Endometrial microvascular endothelial cells (primary cell): ENCODE measurements around the gene GPX8. TPM values are rescaled to one million over a fixed set of nuclear protein-coding genes. Genes with fewer than 3 reads are reported as not detected.

Experiments used
- total RNA-seq: library from RNA; depleted of rRNA; stranded (reverse); fragments of >200 nt; gene quantifications from one replicate; pipeline ENCODE4 v1.2.3, GENCODE V29; 2015; ENCODE audit errors: inconsistent ontology term

GPX8 gene
- total RNA-seq, 1 donor from 2014 or later, result 70.5 TPM

Other genes starting within 250 kb of the GPX8 start
- 365 TPM for gene ESM1, start 174.6 kb upstream of the GPX8 start, total RNA-seq
- not detected for gene GZMK, start 135.9 kb upstream of the GPX8 start, total RNA-seq
- gene GZMA, start 57.5 kb upstream of the GPX8 start, total RNA-seq, result not detected
- gene CDC20B, start 13.0 kb downstream of the GPX8 start, total RNA-seq, result not detected
- gene MCIDAS, start 67.1 kb downstream of the GPX8 start, total RNA-seq, result not detected
- gene CCNO, start 73.4 kb downstream of the GPX8 start, total RNA-seq, result not detected
- 37.5 TPM for gene DHX29, start 147.5 kb downstream of the GPX8 start, total RNA-seq
- 85.1 TPM for gene MTREX, start 147.8 kb downstream of the GPX8 start, total RNA-seq